BLaER1 (cell line): ENCODE measurements around the gene B4GALT2.

Experiments
- H3K27ac ChIP-seq: shearing (Covaris generic); formaldehyde crosslinking; 2 replicates; pipeline ENCODE4 v1.8.1; 2022
- H3K27me3 ChIP-seq: shearing (Covaris generic); formaldehyde crosslinking; 2 replicates; pipeline ENCODE4 v1.8.1; 2022
- H3K36me3 ChIP-seq: shearing (Covaris generic); formaldehyde crosslinking; 2 replicates; pipeline ENCODE4 v1.8.1; 2022
- H3K4me1 ChIP-seq: shearing (Covaris generic); formaldehyde crosslinking; 2 replicates; pipeline ENCODE4 v1.8.1; 2022
- H3K4me2 ChIP-seq: shearing (Covaris generic); formaldehyde crosslinking; 2 replicates; pipeline ENCODE4 v1.8.1; 2022
- H3K4me3 ChIP-seq: shearing (Covaris generic); formaldehyde crosslinking; 2 replicates; pipeline ENCODE4 v1.8.1; 2022
- H3K9ac ChIP-seq: shearing (Covaris generic); formaldehyde crosslinking; 2 replicates; pipeline ENCODE4 v1.8.1; 2022
- H3K9me3 ChIP-seq: shearing (Covaris generic); formaldehyde crosslinking; 2 replicates; pipeline ENCODE4 v1.8.1; 2022
- H4K20me1 ChIP-seq: shearing (Covaris generic); formaldehyde crosslinking; 2 replicates; pipeline ENCODE4 v1.8.1; 2022
- Cebpa-rat ChIP-seq: shearing (Covaris generic); IDR thresholded peaks from 2 replicates; pipeline ENCODE4 v1.8.1; 2022

The B4GALT2 gene

DNA sequence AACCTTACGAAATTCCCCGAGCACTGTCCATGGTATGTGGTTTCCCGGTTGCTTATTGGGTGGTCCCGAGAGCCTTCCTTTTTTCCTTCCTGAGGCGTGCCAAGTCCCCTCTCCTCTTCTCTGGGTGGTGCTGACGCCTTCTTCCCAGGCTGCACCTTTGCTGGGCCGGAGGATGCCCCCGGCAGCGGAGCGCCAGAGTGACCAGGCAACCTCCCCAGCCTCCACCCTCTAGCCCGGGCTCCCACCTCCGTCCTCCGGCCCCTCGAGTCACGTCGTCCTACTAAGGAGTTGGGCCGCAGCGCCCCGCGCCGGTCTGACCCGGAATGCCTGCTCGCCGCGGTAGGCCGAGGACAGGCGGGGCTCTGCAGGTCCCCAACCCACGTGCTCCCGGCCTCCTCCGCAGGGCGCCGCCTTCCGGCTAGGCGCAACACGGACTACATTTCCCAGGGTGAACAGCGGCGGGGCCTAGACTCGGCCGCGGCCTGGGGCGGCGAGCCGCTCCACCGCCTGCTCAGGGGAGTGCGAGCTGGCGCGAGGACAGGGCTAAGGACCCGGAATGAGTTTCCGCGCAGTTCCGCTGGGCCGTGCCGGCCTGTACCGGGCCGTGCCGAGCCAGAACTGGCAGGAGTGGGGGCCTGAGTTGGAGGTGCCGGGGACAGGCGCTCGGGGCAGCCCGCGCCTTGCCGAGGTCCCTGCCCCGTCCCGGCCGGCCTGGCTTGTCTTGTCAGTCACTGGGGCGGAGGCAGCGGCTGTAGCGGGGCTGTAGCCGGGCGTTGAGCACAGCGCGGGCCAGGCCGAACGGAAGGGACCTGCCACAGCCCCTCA lies 32.6 kb upstream of the B4GALT2 start, which contains the start of gene IPO13:
Gene IPO13 (plus strand): TSS at position 715 of the 825 bp plus-strand sequence. CDS start 651 bp downstream, outside the sequence.
- H3K9me3 ChIP-seq: no peaks in the 10 kb centered on the region
- no peak for TF ChIP-seq Cebpa-rat
- H3K9ac ChIP-seq: peak within 1 kb of the TSS; percentile 97
- H3K4me2 ChIP-seq: peak within 1 kb of the TSS; percentile 93
- no peaks in the 10 kb centered on the region for H3K27me3 ChIP-seq
- peaks cover 38% of the 10 kb centered on the region for H3K4me1 ChIP-seq
- H4K20me1 ChIP-seq: peaks cover 19% of the 10 kb centered on the region; the same call in 1 of the 2 replicates
- H3K4me3 ChIP-seq: peak within 1 kb of the TSS; percentile 81
- peaks cover 36% of the 10 kb centered on the region for H3K36me3 ChIP-seq
- H3K27ac ChIP-seq: peak within 1 kb of the TSS; percentile 99

DNA sequence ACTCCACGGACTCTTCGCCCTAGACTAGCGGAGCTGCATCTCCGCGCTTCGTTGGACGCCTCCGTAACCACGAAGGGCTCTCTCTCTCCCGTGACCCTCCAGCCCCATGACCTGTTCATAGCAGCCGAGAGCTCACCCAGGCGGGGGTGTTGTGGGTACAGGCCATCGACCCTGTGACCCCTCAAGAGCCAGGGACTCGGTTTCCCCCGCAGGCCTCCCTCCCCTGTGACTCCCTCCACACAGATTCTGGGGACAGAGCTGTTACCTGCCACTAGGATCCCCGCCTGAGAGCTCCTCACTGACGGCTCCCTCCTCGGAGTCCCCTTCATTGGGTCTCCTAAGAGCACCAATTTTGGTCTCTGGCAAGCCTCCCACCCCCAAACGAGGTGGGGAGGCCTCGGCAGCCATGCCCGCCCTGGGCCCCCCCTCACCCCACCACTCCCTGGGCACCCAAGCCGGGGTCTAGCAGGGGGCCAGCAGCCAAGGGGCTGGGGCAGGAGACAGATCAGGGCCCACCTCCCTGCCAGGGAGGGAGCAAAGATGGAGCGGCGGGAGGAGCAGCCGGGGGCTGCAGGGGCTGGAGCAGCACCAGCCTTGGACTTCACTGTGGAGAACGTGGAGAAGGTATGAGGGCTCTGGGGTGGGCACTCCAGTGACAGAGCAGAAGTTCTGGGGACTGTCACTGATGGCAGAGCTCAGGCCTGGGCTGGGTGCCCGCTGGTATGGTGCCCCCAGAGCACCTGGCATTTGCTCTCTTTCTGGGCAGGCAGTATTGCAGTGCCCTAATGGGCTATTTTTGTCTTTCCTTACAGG lies 31.7 kb upstream of the B4GALT2 start:
- TF ChIP-seq Cebpa-rat: no peak
- Histone ChIP-seq H3K27ac (peak overlapping the region; percentile 99), H3K4me1 (peaks cover 38% of the 10 kb centered on the region), H3K4me2 (peak overlapping the region; percentile 93), H4K20me1 (peaks cover 19% of the 10 kb centered on the region; the same call in 1 of the 2 replicates), H3K36me3 (peaks cover 36% of the 10 kb centered on the region), H3K9ac (peak overlapping the region; percentile 97), H3K9me3 (no peaks in the 10 kb centered on the region), H3K27me3 (no peaks in the 10 kb centered on the region), H3K4me3 (peak overlapping the region; percentile 81)

DNA sequence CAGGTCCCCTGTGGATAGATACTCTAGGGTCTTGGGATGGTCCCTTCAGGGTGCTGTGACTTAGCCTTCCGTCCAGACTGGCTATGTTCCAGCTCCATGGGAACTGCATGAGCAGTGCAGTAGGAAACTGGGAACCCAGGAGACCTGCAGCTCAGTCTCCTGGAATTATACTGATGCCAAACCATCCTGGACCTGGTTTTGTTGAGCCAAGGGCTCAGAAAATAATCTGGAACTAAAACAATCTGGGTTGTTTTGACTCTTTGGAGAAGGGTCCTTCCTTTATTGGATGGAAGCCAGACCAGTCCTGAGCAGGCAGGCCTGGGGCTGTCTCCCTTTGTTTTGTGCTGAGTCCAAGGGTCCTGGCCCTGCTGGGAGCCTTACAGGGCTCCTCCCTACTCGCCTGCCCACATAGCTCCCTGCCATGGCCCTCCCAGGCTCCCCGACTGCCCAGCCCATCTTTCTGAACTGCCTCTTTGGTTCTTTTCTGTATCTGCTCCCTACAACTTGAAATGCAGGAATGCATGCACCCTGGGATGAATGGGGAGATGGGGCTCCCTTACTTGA lies 31.1 kb upstream of the B4GALT2 start:
- H3K27me3 ChIP-seq: no peaks in the 10 kb centered on the region
- H3K4me2 ChIP-seq: peak overlapping the region; percentile 93
- no peaks in the 10 kb centered on the region for H3K9me3 ChIP-seq
- H4K20me1 ChIP-seq: peaks cover 25% of the 10 kb centered on the region
- peak overlapping the region; percentile 97 for H3K9ac ChIP-seq
- H3K4me3 ChIP-seq: peak overlapping the region; percentile 81
- peak overlapping the region; percentile 99; the same call in 1 of the 2 replicates for H3K27ac ChIP-seq
- no peak for TF ChIP-seq Cebpa-rat
- peaks cover 42% of the 10 kb centered on the region for H3K4me1 ChIP-seq
- peaks cover 34% of the 10 kb centered on the region for H3K36me3 ChIP-seq

DNA sequence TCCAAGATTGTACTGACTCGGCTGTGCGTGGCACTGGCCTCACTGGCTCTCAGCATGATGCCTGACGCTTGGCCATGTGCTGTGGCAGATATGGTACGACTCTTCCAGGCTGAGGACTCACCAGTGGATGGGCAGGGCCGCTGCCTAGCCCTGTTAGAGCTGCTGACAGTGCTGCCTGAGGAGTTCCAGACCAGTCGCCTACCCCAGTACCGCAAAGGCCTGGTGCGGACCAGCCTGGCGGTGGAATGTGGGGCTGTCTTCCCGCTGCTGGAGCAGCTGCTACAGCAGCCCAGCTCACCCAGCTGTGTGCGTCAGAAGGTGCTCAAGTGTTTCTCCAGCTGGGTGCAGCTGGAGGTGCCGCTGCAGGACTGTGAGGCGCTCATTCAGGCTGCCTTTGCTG lies 29.3 kb upstream of the B4GALT2 start:
- H3K9me3 ChIP-seq: no peaks in the 10 kb centered on the region
- no peaks in the 10 kb centered on the region for H3K27me3 ChIP-seq
- H3K9ac ChIP-seq: no peak overlapping the region
- peaks cover 40% of the 10 kb centered on the region for H3K4me1 ChIP-seq
- no peak overlapping the region for H3K4me2 ChIP-seq
- H3K4me3 ChIP-seq: no peak overlapping the region
- H4K20me1 ChIP-seq: peaks cover 43% of the 10 kb centered on the region
- peaks cover 26% of the 10 kb centered on the region for H3K36me3 ChIP-seq
- TF ChIP-seq Cebpa-rat: no peak
- no peak overlapping the region for H3K27ac ChIP-seq

DNA sequence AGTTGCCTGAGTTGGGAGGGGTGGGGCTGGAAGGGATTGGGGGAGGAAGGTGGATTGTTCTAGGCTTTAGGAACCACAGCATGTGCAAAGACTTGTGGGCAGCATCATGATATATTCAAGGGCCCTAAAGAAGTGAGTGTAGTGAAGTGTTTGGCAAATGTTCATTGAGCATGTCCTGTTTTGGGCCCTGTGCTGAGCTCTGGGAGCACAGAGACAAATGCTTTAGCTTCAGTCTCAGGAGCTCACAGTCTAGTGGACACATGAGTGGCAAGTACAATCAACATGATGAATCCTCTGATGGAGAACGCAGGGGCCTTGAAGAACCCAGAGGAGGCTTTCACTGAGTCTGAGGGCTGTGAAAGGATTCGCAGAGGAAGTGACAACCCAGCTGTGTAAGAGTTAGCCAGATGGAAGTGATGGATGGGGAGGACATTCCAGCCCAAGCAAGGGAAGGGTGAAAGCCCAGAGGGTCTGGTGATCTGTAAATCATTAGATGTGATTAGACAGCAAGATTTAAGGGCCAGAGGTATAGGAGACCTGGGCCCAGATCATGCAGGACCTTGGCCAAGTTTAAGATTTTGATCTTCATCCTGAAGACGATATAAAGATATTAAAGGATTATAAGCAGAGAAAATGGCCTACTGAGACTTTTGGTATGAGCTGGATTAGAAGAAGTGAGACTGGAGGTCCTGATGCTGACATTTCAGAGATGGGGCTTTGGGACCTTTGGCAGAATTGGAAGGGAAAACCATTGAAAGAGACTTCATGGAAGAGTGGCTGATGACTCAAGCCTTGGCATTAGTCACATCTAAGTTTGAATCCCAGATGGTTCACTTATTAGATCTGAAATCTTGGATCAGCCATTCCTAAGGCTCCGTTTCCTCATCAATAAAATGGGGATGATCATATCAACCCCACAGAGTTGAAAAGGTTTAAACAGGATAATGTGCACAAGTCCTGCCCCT lies 27.7 kb upstream of the B4GALT2 start:
- Histone ChIP-seq H3K27me3 (no peaks in the 10 kb centered on the region), H3K4me2 (no peak overlapping the region), H3K4me1 (peaks cover 27% of the 10 kb centered on the region), H3K9me3 (no peaks in the 10 kb centered on the region), H4K20me1 (peaks cover 45% of the 10 kb centered on the region), H3K27ac (no peak overlapping the region), H3K4me3 (no peak overlapping the region), H3K36me3 (peaks cover 32% of the 10 kb centered on the region), H3K9ac (no peak overlapping the region)
- TF ChIP-seq Cebpa-rat: no peak

DNA sequence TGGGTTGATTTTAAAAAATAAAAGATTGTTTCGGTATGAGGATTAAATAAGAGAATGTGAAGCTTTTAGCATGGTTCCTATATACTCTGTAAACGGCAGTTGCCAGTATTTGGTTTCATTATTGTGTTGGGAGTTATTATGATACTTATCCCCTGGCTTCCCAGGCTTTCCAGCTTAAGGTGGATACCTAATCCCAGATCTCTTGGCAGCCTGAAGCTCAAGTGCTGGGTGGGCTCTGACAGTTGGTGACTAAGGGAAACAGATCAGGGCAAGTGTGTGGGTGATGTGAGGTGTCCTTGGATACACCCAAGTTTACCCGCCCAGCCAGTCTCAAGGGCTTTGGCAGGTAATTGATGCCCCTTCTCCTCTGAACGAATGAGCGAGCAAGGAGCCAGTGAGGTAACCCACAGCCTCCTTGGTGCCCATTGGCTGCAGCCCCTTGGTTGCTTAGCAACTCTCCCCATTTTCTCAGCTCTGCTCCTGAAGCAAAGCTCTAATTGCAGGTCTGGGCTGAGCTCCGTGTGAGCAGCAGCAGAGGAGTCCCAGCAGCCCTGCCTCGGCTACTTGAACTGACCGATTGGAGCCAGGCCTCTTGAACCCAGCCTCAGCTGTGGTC lies 26.2 kb upstream of the B4GALT2 start:
- Histone ChIP-seq H3K4me2 (peak overlapping the region; percentile 10; the same call in 1 of the 2 replicates), H3K36me3 (peaks cover 47% of the 10 kb centered on the region), H4K20me1 (peaks cover 40% of the 10 kb centered on the region), H3K27ac (no peak overlapping the region), H3K4me1 (peaks cover 20% of the 10 kb centered on the region), H3K27me3 (no peaks in the 10 kb centered on the region), H3K9ac (no peak overlapping the region), H3K4me3 (no peak overlapping the region), H3K9me3 (no peaks in the 10 kb centered on the region)
- no peak for TF ChIP-seq Cebpa-rat

DNA sequence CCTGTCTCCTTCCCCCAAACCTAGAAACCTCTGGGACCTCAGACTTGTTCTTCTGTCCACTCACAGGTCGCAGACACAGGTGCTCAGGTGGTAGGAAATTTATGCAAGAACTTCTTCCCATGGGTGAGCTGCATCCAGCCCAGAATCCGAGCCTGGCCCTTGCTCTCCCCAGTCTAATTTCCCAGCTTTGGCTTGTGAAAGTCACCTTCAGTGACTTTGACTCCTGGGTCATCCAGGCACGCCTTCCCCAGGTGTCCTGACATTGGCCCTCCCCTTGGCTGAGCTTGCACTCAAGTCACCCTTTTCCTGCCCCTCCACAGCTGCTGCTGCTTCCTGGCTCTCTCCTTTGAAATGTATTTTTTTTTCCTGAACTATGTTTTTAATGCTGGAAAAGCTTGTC lies 25.6 kb upstream of the B4GALT2 start:
- H3K27ac ChIP-seq: no peak overlapping the region
- no peaks in the 10 kb centered on the region for H3K27me3 ChIP-seq
- no peak for TF ChIP-seq Cebpa-rat
- H3K9me3 ChIP-seq: no peaks in the 10 kb centered on the region
- peaks cover 52% of the 10 kb centered on the region for H3K36me3 ChIP-seq
- H4K20me1 ChIP-seq: peaks cover 35% of the 10 kb centered on the region
- H3K9ac ChIP-seq: no peak overlapping the region
- no peak overlapping the region for H3K4me3 ChIP-seq
- H3K4me2 ChIP-seq: peak overlapping the region; percentile 10; the same call in 1 of the 2 replicates
- H3K4me1 ChIP-seq: peaks cover 15% of the 10 kb centered on the region

DNA sequence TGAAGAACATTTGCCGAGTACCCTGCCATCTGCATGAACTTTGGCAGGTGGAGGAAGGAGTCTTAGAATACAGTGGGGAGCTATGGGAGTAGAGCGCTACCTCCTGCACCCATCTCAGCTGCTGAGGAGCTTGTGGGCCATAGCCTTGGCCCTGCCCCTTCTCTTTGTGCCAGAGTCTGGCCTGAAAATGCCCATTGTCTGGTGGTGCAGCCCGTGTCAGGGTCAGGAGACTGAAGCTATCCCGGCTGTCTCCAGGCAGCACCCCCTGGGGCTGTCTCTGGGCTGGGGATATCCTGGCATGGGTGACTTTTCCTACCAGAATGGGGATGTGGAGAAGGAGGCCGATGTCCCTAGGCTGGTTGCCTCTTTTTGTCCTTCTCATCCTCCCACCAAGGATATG lies 25.0 kb upstream of the B4GALT2 start:
- Histone ChIP-seq H3K36me3 (peaks cover 55% of the 10 kb centered on the region), H3K4me2 (no peak overlapping the region), H3K9me3 (no peaks in the 10 kb centered on the region), H3K4me1 (peaks cover 9% of the 10 kb centered on the region), H3K4me3 (no peak overlapping the region), H4K20me1 (peaks cover 28% of the 10 kb centered on the region), H3K9ac (no peak overlapping the region), H3K27me3 (no peaks in the 10 kb centered on the region), H3K27ac (no peak overlapping the region)
- TF ChIP-seq Cebpa-rat: no peak

DNA sequence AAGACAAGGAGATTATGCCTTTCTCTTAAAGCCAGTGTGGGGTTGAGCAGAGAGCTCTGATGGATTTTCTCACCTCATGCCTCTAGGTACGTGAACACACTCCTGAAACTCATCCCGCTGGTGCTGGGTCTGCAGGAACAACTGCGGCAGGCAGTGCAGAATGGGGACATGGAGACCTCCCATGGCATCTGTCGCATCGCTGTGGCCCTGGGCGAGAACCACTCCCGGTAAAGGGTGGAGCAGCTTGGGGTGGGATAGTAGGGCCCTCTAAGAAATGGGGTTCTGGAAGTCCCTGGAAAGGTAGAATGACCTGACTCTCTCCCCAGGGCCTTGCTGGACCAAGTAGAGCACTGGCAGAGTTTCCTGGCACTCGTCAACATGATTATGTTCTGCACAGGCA lies 22.8 kb upstream of the B4GALT2 start:
- Histone ChIP-seq H3K4me3 (no peak overlapping the region), H4K20me1 (peaks cover 26% of the 10 kb centered on the region), H3K9me3 (no peaks in the 10 kb centered on the region), H3K4me1 (peaks cover 9% of the 10 kb centered on the region), H3K9ac (no peak overlapping the region), H3K4me2 (no peak overlapping the region), H3K27me3 (no peaks in the 10 kb centered on the region), H3K27ac (no peak overlapping the region), H3K36me3 (peaks cover 55% of the 10 kb centered on the region)
- no peak for TF ChIP-seq Cebpa-rat
